ENCODE data around the gene ANKRD2. TPM values are rescaled to one million over a fixed set of nuclear protein-coding genes. Genes with fewer than 3 reads are reported as not detected.

ANKRD2 gene
- total RNA-seq, 1 donor from 2014 or later: 0.98 TPM

GRCh38 chr10:97537186-97537869 lies 35.3 kb upstream of the ANKRD2 start:
- Histone ChIP-seq H3K27me3 (no peaks in the 10 kb centered on the region), H3K4me3 (no peak overlapping the region), H3K9me3 (no peaks in the 10 kb centered on the region), H3K4me1 (peaks cover 21% of the 10 kb centered on the region), H3K36me3 (no peaks in the 10 kb centered on the region), H3K27ac (no peak overlapping the region)
- no peak for ATAC-seq
- no peak for DNase-seq
- intact Hi-C loops (cut with DNase I): no loop called here
- no peak for TF ChIP-seq CTCF (IDR thresholded peaks at IDR 0.05)

GRCh38 chr10:97538411-97538810 lies 34.2 kb upstream of the ANKRD2 start:
- Histone ChIP-seq H3K27me3 (no peaks in the 10 kb centered on the region), H3K4me1 (peaks cover 32% of the 10 kb centered on the region), H3K36me3 (no peaks in the 10 kb centered on the region), H3K27ac (no peak overlapping the region), H3K4me3 (no peak overlapping the region), H3K9me3 (no peaks in the 10 kb centered on the region)
- no peak for ATAC-seq
- no peak for TF ChIP-seq CTCF (IDR thresholded peaks at IDR 0.05)
- no peak for DNase-seq
- intact Hi-C loops (cut with DNase I): no loop called here

GRCh38 chr10:97538839-97539238 lies 33.7 kb upstream of the ANKRD2 start:
- Histone ChIP-seq H3K27me3 (no peaks in the 10 kb centered on the region), H3K4me3 (no peak overlapping the region), H3K9me3 (no peaks in the 10 kb centered on the region), H3K27ac (no peak overlapping the region), H3K36me3 (no peaks in the 10 kb centered on the region), H3K4me1 (peaks cover 36% of the 10 kb centered on the region)
- DNase-seq (no peak), ATAC-seq (no peak)
- intact Hi-C loops (cut with DNase I): no loop called here
- no peak for TF ChIP-seq CTCF (IDR thresholded peaks at IDR 0.05)

- ATAC-seq: peak; percentile 29
- Histone ChIP-seq H3K27me3 (no peaks in the 10 kb centered on the region), H3K36me3 (no peaks in the 10 kb centered on the region), H3K27ac (peak overlapping the region; percentile 30), H3K4me1 (peaks cover 38% of the 10 kb centered on the region), H3K4me3 (no peak overlapping the region), H3K9me3 (no peaks in the 10 kb centered on the region)
- DNase-seq: no peak
- intact Hi-C loops (cut with DNase I): no loop called here
- TF ChIP-seq CTCF (IDR thresholded peaks at IDR 0.05): peak; percentile 13
Measured at GRCh38 chr10:97539523-97540200, 32.9 kb upstream of the ANKRD2 start.

GRCh38 chr10:97540669-97541500 lies 31.7 kb upstream of the ANKRD2 start:
- DNase-seq (peak; percentile 66), ATAC-seq (no peak)
- no peak for TF ChIP-seq CTCF (IDR thresholded peaks at IDR 0.05)
- H3K27ac ChIP-seq: no peak overlapping the region
- intact Hi-C loops (cut with DNase I): no loop called here
- no peaks in the 10 kb centered on the region for H3K36me3 ChIP-seq
- no peak overlapping the region for H3K4me3 ChIP-seq
- H3K9me3 ChIP-seq: no peaks in the 10 kb centered on the region
- H3K27me3 ChIP-seq: no peaks in the 10 kb centered on the region
- H3K4me1 ChIP-seq: peaks cover 38% of the 10 kb centered on the region

All from upper lobe of right lung (tissue), 1 donor.